ENCODE data around the gene DRG2.

DNA sequence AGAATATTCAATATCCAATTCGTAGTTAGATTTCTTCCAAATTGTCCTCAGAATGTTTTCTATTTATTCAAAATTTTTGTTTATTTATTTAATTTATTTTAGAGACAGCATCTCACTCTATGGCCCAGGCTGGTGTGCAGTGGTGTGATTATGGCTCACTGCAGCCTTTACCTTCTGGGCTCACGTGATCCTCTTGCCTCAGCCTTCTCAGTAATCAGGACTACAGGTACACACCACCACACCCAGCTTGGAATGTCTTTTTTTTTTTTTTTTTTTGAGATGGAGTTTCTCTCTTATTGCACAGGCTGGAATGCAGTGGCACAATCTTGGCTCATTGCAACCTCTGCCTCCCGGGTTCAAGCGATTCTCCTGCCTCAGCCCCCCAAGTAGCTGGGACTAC is 3.5 kb upstream of the DRG2 start:
- TF ChIP-seq, protein P1, sequence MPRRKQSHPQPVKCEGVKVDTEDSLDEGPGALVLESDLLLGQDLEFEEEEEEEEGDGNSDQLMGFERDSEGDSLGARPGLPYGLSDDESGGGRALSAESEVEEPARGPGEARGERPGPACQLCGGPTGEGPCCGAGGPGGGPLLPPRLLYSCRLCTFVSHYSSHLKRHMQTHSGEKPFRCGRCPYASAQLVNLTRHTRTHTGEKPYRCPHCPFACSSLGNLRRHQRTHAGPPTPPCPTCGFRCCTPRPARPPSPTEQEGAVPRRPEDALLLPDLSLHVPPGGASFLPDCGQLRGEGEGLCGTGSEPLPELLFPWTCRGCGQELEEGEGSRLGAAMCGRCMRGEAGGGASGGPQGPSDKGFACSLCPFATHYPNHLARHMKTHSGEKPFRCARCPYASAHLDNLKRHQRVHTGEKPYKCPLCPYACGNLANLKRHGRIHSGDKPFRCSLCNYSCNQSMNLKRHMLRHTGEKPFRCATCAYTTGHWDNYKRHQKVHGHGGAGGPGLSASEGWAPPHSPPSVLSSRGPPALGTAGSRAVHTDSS (tag by site-specific recombination; IDR thresholded peaks at IDR 0.05) = no peak
- TF ChIP-seq ZNF416 (tag by site-specific recombination; IDR thresholded peaks at IDR 0.05) = no peak
- TF ChIP-seq, protein P2, sequence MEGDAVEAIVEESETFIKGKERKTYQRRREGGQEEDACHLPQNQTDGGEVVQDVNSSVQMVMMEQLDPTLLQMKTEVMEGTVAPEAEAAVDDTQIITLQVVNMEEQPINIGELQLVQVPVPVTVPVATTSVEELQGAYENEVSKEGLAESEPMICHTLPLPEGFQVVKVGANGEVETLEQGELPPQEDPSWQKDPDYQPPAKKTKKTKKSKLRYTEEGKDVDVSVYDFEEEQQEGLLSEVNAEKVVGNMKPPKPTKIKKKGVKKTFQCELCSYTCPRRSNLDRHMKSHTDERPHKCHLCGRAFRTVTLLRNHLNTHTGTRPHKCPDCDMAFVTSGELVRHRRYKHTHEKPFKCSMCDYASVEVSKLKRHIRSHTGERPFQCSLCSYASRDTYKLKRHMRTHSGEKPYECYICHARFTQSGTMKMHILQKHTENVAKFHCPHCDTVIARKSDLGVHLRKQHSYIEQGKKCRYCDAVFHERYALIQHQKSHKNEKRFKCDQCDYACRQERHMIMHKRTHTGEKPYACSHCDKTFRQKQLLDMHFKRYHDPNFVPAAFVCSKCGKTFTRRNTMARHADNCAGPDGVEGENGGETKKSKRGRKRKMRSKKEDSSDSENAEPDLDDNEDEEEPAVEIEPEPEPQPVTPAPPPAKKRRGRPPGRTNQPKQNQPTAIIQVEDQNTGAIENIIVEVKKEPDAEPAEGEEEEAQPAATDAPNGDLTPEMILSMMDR (tag by site-specific recombination; IDR thresholded peaks at IDR 0.05) = no peak
- no peak for TF ChIP-seq ZBTB21 (tag by site-specific recombination; IDR thresholded peaks at IDR 0.05)
- no peak for TF ChIP-seq SETDB1 (IDR thresholded peaks at IDR 0.05; ENCODE audit: insufficient read length, low read length)
- no peak for TF ChIP-seq ZNF132 (tag by site-specific recombination; IDR thresholded peaks at IDR 0.05; ENCODE audit: borderline replicate concordance)
- TF ChIP-seq ZNF707 (tag by site-specific recombination; IDR thresholded peaks at IDR 0.05) = no peak
- TF ChIP-seq ZNF768 (tag by site-specific recombination; IDR thresholded peaks at IDR 0.05) = no peak
- no peak for TF ChIP-seq ZBTB10 (tag by site-specific recombination; IDR thresholded peaks at IDR 0.05)
- TF ChIP-seq PRDM10 (tag by site-specific recombination; IDR thresholded peaks at IDR 0.05) = no peak
- no peak for TF ChIP-seq ZNF37A (tag by site-specific recombination; IDR thresholded peaks at IDR 0.05)

Measured in HEK293 (cell line).